ENCODE data around the gene MYO7B.

DNA sequence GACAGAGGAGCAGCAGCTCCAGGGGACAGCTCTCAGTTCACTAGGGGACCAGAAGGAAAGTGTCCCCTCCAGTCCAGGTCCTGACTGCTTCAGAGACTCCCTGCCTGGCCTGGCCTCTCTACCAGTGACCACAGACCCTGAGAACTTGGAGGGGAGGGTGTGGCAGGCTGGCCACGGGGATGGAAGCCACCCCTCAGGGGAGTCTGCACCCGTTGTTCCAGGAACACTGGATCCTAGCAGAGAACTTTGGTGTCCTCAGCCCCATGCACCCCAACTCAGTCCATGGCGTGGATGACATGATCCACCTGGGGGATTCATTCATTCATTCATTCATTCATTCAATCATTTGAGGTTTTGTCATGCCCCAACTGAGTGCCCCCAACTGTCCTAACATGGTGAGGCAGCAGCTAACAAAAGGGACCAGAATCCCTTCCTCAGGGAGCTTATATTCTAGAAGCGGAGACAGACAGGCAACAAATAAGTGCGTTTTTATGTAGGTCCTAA is 31.9 kb downstream of the MYO7B start:
- TF ChIP-seq, protein P1, sequence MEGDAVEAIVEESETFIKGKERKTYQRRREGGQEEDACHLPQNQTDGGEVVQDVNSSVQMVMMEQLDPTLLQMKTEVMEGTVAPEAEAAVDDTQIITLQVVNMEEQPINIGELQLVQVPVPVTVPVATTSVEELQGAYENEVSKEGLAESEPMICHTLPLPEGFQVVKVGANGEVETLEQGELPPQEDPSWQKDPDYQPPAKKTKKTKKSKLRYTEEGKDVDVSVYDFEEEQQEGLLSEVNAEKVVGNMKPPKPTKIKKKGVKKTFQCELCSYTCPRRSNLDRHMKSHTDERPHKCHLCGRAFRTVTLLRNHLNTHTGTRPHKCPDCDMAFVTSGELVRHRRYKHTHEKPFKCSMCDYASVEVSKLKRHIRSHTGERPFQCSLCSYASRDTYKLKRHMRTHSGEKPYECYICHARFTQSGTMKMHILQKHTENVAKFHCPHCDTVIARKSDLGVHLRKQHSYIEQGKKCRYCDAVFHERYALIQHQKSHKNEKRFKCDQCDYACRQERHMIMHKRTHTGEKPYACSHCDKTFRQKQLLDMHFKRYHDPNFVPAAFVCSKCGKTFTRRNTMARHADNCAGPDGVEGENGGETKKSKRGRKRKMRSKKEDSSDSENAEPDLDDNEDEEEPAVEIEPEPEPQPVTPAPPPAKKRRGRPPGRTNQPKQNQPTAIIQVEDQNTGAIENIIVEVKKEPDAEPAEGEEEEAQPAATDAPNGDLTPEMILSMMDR (IDR thresholded peaks at IDR 0.05) = no peak
- TF ChIP-seq POLR2A (IDR thresholded peaks at IDR 0.05) = no peak

Measured in thyroid gland (tissue), 4 donors.